ENCODE results near the gene MARCHF9.

Gene MARCHF9

DNA sequence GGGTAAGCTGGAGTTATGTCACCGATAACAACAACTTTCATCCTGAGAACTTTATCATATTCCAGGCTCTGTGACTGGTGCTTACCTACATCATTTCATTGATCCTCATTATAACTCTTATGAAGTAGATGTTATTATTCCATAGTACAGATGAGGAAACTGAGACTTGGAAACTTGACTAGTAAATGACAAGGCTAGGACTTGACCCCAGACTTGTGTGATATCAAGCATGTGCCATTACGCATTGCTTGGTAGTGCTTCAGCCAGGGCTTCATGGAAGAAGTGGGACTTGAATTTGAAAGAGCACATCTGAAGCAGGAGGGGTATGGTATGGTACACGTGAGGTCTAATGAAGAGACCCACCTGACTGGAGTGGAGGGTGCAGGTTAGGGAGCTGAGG, 51.8 kb downstream of the MARCHF9 start:
- no peak for DNase-seq

DNA sequence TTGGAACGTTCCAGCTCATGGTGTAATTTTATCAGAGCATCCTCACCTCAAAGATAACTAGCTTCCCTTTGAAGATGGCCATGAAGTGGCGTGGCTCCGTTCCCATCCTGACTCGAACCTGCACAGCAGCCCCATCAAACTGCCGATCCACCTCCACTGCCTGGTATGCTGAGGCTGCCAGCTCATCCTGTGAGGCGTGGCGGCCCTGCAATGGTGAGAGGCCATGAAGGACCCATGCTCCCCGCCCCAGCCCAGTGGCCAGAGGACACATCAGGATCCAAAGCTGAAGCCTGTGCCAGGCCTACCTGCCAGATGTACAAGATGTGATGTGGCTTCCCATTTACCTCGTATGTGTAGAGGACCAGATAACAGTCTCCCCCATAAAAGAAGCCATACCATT, 52.4 kb downstream of the MARCHF9 start:
- no peak for DNase-seq

DNA sequence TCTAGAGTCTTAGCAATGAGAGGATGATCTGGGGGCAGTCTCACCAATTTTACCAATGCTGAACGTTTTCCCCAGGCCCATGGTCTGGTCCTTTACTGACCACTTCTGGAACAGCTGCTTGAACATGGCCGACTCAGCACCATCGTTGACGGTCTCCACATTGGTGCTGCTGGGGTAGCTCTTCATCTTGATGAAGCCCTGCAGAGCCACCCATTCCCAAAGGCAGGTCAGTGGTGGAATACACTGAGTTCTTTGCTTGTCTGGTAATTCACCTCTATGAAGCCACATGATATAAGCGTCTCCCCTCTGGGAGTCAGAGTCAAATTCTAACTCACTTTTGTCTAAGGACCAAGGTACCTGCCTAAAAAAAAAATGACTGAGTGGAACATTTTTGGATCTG, 53.4 kb downstream of the MARCHF9 start:
- DNase-seq: no peak

DNA sequence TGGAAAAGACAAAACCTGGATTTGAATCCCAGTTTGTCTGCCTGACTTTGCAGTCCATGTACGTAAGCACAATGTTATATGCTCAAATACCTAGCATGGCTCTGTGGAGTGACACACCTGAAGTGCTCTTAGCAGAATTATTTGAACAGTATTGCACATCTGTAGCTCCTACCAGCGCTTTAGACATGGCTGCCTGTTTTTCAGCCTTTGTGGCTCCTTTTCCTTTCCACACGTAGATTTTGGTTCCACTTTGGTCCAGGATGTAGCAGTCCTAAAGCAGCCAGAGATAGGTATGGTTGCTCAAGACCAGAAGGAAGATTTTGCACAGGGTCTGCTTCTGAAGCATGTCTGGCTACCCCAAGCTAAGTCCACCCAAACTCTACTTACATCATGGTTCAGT, 54.5 kb downstream of the MARCHF9 start:
- no peak for DNase-seq

Measured in SIG-M5 (cell line).